Upper lobe of right lung (tissue), 1 donor: ENCODE measurements around the gene PPP1R13B. TPM values are rescaled to one million over a fixed set of nuclear protein-coding genes. Genes with fewer than 3 reads are reported as not detected.

Source experiments
- ATAC-seq: fragments of 200-7000 bp; cut with Tn5 transposase; one replicate; pipeline ENCODE4 v1.9.1; 2020; ENCODE audit warnings: mild to moderate bottlenecking, moderate library complexity
- DNase-seq: peaks from one replicate; pipeline ENCODE4 v3.0.0-alpha.2; 2020
- H3K27ac ChIP-seq: fragments of 200-600 bp; one replicate; pipeline ENCODE4 v1.8.0; 2022
- H3K27me3 ChIP-seq: fragments of 200-600 bp; one replicate; pipeline ENCODE4 v1.8.0; 2022; ENCODE audit warnings: mild to moderate bottlenecking
- H3K36me3 ChIP-seq: fragments of 200-600 bp; one replicate; pipeline ENCODE4 v1.8.0; 2022
- H3K4me1 ChIP-seq: fragments of 200-600 bp; one replicate; pipeline ENCODE4 v1.8.0; 2022
- H3K4me3 ChIP-seq: fragments of 200-600 bp; one replicate; pipeline ENCODE4 v1.8.0; 2022; ENCODE audit warnings: mild to moderate bottlenecking
- H3K9me3 ChIP-seq: fragments of 200-600 bp; one replicate; pipeline ENCODE4 v1.8.0; 2022
- CTCF ChIP-seq: fragments of 200-600 bp; IDR thresholded peaks from one replicate; pipeline ENCODE4 v1.8.0; 2022; ENCODE audit warnings: antibody characterized with exemption
- intact Hi-C: fragments of 100-400 bp; cut with DNase I; formaldehyde crosslinking; loops from one replicate; pipeline ENCODE4 v1.11.0; 2022
- total RNA-seq: library from RNA; stranded (reverse); fragmentation: NEBNext Ultra II Directional; extraction: Animal tissue kit (Norgen Biotek cat#: 25700); gene quantifications from one replicate; pipeline ENCODE4 v1.2.1, GENCODE V29; 2021
- donor health status: DM: no; HTN: yes; CAD: no; lungs with severe emphysema.

Gene PPP1R13B
- total RNA-seq, 1 donor from 2014 or later, result 78.5 TPM

DNA sequence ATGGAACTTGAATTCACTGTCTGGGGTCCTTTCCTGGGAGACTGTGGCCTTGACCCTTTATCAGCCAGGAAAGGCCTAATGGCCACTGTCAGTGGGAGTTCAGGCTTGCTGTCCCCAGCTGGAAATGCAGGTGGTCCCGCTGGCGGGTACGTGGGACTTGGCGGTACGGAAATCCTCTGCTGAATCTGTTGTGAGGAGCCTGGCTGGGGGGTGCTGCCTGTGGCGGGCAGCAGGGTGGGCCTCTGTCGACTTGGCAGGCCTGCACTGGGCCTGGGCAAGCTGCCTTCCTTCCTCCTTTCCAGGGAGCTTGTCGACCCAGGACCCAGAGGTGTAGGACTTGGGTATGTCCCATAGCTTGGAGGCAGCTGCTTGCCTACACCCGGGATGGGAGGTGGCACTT lies 105.5 kb downstream of the PPP1R13B start:
- Histone ChIP-seq H3K4me3 (no peak overlapping the region), H3K36me3 (peaks cover 58% of the 10 kb centered on the region), H3K9me3 (no peaks in the 10 kb centered on the region), H3K27me3 (no peaks in the 10 kb centered on the region), H3K4me1 (peaks cover 13% of the 10 kb centered on the region), H3K27ac (no peak overlapping the region)
- TF ChIP-seq CTCF, result no peak
- DNase-seq (no peak), ATAC-seq (no peak)
- intact Hi-C loops, result no loop called here

DNA sequence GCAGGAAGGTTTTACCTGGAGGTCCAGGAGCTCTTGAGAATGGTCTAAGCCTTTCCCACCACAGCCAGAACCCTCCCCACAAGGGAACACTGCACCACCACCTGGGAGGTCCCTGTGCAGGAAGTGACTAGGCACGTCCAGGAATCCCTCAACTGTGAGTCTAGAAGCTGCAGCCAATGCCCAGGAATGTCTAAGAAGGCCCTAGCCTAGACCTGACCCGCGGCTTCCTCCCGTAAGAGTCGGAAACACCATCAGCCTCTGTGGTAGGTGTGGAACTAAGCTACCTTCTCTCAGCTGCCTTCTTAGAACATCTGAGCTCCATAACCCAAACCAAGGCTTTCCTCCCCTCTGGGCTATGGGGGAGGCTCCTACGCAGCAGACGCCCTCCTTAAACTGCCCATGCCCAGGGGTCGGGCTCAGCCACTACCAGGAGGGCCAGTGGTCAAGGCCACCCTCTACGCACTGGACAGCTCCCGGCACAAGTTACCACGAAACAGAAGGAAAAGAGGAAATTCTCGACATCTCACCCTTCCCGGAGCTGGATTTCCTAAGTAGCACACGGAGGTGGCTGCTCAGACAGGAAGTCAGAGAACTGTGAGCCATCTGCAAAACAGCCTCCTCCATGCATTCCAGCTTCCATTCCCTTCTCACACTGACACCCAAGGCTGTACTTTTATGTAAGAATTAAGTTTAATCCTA lies 106.2 kb downstream of the PPP1R13B start:
- peak; percentile 28 for ATAC-seq
- no peak for TF ChIP-seq CTCF
- Histone ChIP-seq H3K4me1 (peaks cover 20% of the 10 kb centered on the region), H3K27ac (no peak overlapping the region), H3K4me3 (no peak overlapping the region), H3K27me3 (no peaks in the 10 kb centered on the region), H3K9me3 (no peaks in the 10 kb centered on the region), H3K36me3 (peaks cover 61% of the 10 kb centered on the region)
- intact Hi-C loops, result no loop called here
- DNase-seq, result no peak

DNA sequence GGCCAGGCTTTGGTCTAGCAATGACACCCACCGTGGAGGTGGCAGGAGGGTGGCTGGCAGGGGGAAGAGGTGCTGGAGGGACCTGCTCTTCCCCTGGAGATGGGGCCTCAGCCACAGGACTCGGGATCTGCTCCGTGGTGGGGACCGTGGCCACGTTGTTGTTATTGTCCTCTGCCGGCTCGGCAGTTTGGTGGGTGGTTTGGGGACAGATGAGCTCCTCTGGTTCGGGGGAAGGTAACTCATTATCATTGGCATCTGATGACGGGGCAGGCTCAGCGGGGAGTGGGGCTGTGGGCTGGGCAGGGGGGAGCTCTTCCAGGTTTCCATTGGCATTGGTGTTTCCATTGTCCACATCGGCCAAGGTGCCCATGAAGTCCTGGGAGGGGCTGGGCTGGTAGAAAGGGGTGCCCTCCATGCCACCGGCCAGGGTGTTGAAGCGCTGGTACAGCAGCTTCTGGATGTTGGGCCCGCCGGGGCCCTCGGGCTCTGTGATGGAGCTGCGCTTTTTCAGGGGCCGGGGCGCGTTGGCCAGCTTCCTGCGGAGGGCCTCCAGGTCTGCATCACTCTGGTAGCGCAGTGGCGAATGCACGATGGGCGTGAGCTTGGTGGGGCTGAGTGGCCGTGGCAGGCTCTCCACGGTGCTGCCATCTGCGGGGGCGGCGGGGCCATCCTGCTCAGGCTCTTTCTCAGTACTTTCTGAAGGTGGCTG lies 107.4 kb downstream of the PPP1R13B start:
- H3K4me3 ChIP-seq, result no peak overlapping the region
- no peaks in the 10 kb centered on the region for H3K27me3 ChIP-seq
- no peak overlapping the region for H3K27ac ChIP-seq
- H3K9me3 ChIP-seq, result no peaks in the 10 kb centered on the region
- TF ChIP-seq CTCF, result no peak
- H3K36me3 ChIP-seq, result peaks cover 68% of the 10 kb centered on the region
- intact Hi-C loops, result no loop called here
- H3K4me1 ChIP-seq, result peaks cover 26% of the 10 kb centered on the region
- DNase-seq, result no peak
- ATAC-seq, result no peak

- intact Hi-C loops, result no loop called here
- no peak for TF ChIP-seq CTCF
- Histone ChIP-seq H3K27ac (no peak overlapping the region), H3K36me3 (peaks cover 74% of the 10 kb centered on the region), H3K4me1 (peaks cover 26% of the 10 kb centered on the region), H3K27me3 (no peaks in the 10 kb centered on the region), H3K9me3 (no peaks in the 10 kb centered on the region), H3K4me3 (no peak overlapping the region)
- DNase-seq (no peak), ATAC-seq (no peak)
These were observed 107.9 kb downstream of the PPP1R13B start for GRCh38 chr14:103739466-103739792.

DNA sequence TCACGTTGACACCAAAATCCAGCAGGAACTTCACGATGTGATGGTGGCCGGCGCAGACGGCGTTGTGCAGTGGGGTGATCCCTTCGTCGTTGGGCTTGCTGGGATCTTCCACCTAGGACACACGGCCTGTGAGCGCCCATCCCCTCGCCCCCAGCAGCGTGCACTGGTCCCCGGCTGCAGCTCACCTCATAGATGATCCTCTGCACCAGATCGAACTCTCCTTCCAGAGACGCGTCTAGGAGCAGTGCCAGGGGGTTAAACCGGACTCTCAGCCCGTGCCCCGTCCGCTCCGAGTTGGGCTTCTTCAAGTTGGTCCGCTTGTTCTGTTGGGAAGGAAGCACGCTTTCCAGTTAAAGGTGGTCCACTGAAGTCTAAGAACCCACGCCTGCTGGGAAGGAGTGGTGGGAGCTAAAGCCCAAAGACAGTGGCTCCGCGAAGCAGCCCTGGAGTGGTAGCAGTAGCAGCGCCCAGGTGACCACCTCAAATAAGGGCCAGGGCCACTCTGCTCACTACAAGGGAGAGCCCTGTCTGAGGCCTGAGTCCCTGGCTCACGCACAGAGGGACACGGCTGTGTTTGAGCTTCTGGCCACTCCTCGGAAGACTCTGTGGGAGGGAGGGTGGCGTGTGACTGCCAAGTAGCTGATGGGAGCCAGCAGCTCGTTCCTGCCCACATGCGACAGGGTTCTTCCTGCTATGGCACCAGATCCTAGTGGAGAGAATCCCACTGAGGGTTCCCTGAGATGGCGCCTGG lies 108.5 kb downstream of the PPP1R13B start:
- peaks cover 78% of the 10 kb centered on the region for H3K36me3 ChIP-seq

More for the DNA sequence above, 108.5 kb downstream of the PPP1R13B start:
- Histone ChIP-seq H3K27ac (no peak overlapping the region), H3K9me3 (no peaks in the 10 kb centered on the region), H3K4me1 (peaks cover 26% of the 10 kb centered on the region), H3K27me3 (no peaks in the 10 kb centered on the region), H3K4me3 (no peak overlapping the region)
- intact Hi-C loops, result no loop called here
- no peak for TF ChIP-seq CTCF
- DNase-seq, result no peak
- ATAC-seq, result no peak
